GM12872 (cell line): ENCODE measurements around the gene AFMID.

Source experiments
- CTCF ChIP-seq: IDR thresholded peaks from 3 replicates; pipeline ENCODE4 v1.5.1; 2011; ENCODE audit warnings: low read depth, mild to moderate bottlenecking, low read length, moderate library complexity; ENCODE audit not compliant: insufficient read depth

The AFMID gene

GRCh38 chr17:78210111-78210510 lies 22.9 kb downstream of the AFMID start:
- no peak for TF ChIP-seq CTCF

- TF ChIP-seq CTCF, result no peak
Measured at GRCh38 chr17:78211032-78211431, 23.9 kb downstream of the AFMID start.

- no peak for TF ChIP-seq CTCF
Measured at GRCh38 chr17:78214016-78214705, 27.0 kb downstream of the AFMID start, which contains the start of gene BIRC5. Gene BIRC5, plus strand, starts transcription at chr17:78214253. Its CDS starts 64 bp downstream, at chr17:78214317.

- no peak for TF ChIP-seq CTCF
Measured at GRCh38 chr17:78214706-78215061, 27.5 kb downstream of the AFMID start.

GRCh38 chr17:78219396-78220150 lies 32.4 kb downstream of the AFMID start:
- TF ChIP-seq CTCF, result no peak

GRCh38 chr17:78223061-78223460 lies 35.9 kb downstream of the AFMID start:
- TF ChIP-seq CTCF, result no peak

- TF ChIP-seq CTCF, result no peak
Measured at GRCh38 chr17:78223765-78224164, 36.6 kb downstream of the AFMID start.
